CD4-positive, alpha-beta T cell treated with Interleukin-6 for 4 hours (primary cell): ENCODE data around the gene ZNF185.
"Not testable (repeated sequence)": the region's sequence is repeated elsewhere in the genome, so short reads cannot be mapped to it uniquely, and the experiment has no call there.

Source experiments
- DNase-seq: peaks from one replicate; pipeline ENCODE4 v3.0.0-alpha.2; 2020; ENCODE audit warnings: mixed read lengths

Gene ZNF185

DNA sequence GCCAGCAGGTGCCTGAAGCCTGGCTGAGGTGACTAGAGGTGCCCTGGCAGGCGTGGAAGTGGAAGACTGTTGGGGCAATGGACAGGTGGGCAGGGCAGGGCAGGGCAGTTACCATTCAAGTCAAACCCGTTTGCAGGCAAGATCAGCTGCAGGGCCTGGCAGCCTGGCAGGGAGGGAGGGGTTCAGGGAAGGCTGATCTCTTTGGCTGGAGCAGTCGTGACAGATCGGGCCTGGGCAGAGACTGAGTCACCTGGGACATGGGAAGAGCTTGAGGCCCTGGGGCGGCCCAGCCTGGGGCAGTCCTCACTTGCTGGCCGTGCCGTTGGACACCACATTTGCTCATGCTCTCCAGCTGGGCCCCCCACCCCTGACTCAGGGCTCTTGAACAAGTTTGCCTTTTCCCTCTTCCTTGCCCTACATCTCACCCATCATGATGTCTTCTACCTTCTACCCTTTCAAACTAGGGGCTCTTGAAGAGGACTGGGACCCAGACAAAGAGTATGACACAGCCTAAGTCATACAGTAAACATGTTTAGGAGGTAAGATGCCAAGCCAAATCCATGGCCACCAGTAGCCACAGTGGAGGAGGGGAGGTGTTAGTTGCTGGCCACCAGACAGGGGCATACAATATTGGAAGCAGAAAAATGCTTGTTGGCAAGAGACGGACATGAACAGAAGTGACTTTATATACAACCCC, 2.0 kb upstream of the ZNF185 start:
- no peak for DNase-seq

DNA sequence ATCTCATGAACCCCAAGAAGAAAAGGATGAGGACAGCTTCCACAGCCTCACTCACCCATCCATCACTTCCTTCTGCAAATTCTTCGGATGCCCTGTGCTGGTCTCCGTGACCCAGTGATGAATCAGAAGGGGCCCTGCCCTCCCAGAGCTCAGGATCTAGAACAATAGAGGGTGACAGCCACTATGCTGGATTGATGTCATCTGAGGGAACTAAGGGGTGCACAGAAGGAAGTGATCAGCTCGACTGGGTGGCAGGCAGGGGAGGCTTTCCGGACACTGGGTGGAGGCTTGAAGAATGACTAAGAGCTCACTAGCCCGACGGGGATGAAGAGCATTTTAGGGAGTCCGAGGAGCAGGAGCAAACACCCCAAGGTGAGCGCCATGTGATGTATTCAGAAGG, 1.4 kb upstream of the ZNF185 start:
- no peak for DNase-seq

DNA sequence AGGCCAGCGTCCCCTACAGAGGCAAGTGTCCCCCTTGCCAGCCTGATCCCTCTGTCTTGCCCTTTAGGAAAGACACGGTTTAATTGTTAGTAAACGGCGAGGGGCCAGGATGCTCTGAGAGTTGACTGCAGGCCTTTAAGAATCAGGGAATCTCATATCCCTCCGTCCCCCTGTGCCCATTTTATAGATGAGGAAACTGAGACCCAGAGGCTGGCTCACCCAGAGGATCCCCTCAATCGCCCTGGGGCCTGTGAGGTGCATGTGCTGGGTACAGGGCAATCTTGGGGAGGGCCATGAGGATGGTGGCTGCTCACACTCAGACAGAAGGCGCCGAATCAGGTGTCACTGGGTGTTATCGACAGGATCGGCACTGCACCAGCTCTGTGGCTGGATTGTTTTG, 575 bp downstream of the ZNF185 start:
- no peak for DNase-seq

DNA sequence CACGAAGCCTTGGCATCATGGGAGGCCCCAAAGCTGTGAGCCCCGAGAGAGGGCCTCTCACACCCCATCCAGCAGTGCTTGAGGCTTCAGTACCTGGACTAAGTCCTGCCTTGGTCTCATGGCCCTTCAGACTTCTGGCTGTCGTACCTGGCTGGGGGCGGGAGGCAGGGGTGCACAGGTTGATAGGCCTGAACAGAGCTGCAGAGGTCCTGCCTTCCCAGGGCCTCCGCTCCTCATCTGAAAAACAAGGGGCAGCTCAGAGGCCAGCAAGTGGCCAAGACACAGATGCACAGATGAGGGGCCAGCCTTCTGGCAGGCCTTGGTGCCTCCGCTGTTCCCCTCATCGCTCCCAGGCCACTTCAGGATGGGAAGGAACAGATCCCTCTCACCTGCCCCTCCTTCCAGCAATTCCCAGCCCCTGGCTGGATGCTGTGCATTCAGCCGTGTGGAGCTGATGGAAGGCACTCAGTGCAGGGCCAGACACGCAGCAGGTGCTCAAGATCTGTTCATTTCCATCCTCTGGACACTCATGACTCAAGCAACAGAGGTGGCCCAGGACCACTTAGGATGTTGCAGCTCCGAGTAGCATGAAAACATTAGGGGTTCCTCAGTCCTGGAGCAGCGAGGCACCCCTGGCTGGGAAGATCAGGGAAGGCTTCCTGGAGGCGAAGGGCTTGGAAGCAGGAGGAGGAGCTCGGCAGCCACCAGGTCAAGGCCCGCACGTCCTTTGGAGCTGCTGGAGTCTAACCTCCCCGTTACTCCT, 1.4 kb downstream of the ZNF185 start:
- no peak for DNase-seq

DNA sequence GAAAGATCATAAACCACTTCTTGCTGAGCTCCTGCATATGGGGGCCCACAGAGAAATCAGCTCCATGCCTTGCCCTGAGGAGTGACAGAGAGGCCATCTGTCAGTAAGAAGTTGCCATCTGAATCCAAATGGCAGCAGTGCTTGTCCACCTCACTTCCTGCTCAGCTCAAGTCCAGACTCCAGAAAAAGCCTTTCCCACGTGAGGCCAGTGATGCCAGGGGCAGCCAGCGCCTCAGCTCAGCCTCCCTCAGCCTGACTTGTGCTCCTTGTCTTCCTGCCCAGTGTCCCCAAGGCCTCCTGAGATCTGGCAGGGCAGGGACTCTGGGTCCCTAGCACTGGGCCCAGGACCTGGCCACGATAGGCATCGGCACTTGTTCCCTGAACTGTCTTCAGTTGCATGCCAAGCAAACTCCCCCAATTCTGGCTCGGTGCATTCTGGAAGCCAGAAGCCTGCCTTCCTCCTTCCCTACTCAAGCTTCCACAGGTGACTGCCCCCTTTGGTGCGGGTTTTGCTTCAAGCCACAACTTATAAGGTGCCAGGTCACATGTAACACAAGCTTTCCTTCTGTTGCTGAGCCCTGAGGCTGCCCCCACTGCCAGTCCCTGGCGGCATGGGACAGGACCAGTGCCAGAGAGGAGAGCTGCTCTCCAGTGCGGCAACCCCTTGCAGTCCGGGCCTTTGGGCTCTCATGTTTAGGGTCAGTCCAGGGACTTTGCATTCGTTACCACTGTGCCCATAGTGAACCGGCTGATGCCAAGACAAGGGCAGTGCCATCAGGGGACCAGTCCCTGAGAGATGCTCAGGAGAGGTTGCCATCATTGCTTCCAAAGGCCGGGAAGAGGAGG, 2.2 kb downstream of the ZNF185 start:
- no peak for DNase-seq

DNA sequence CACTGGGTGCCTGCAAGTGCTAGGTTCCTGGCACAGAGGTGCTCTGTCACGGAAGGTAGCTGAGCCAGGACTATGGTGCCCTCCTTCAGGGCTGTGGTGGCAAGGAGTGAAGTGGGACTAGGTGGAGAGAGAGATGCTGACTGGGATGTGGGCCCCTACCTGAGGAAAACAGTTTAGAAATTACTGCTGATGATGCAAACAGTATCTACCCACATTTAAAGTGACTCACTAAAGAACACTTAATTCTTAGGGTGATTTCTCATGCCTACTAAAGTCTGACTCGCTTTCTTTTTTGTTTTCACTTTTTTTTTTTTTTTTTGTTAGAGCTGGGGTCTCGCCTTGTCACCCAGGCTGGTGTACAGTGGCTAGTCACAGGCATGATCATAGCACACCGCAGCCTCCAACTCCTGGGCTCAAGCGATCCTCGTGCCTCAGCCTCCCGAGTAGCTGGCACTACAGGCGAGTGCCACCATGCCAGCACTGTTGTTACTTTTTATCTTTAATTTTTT, 3.1 kb downstream of the ZNF185 start:
- DNase-seq: no peak

DNA sequence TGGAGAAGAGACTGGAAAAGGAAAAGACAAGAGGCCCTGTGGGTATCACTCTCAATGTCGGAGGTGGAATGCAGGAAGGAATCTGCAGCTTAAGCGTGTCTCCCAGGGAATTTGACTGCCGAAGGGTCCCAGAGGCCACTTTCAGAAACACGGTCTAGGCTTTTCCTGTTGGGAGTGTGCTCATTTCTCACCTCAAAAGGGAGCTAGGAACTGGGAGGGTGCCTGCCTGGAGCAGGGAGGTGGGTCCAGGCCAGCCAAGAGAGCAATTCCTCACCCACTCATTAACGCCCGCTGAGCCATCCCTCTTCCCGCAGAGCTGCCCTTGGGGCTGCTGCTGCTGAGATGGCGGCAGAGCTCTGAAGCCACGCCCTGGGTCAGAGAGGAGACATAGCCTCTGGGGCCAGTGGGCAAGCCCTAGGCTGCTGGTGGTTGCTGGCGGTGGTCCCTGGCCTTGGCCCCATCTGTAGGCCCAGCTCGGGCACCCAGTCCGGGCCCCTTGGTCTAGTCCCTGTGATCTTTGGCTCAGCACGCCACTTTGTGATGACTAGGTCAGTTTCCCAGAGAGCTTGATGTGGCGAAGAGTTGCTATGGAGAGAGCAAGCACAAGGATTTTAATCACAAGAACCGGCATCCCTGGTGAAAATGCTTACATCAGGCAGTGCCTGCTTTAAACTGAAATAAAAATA, 4.1 kb downstream of the ZNF185 start:
- no peak for DNase-seq

DNA sequence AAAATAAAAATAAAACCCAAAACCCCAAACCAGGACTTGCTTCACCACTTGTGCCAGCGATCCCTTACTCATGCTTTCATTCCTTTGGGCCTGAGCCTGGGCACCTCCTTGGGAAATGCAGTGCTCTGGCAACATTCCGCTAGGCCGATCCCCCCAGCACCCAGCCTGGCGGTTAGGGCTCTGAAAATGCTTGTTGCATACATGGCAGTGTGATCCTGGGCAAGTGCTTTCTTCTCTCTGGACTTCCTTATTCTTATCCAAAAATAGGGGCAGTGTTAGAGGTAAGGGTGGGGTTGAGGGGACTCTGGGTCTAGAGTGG, 4.6 kb downstream of the ZNF185 start:
- no peak for DNase-seq

DNA sequence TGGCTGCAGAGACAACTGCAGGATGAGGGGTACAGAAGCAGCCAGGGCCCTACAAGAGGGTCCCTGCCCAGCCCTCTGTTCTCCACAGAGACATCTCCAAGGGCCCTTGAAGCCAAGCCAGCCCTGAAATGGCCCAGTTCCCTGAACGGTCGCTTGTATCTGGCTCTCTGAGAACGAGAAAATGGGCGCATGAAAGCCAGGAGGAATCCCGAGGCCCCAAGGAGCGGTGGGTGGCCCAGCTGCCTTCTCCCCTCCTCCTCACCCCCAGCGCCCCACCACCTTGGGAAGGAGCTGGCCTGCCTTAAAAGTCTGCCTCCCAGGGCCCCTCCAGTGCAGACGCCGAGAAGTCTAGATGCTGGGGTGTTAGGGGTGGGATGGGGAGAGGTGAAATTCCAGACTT, 5.7 kb downstream of the ZNF185 start:
- no peak for DNase-seq

DNA sequence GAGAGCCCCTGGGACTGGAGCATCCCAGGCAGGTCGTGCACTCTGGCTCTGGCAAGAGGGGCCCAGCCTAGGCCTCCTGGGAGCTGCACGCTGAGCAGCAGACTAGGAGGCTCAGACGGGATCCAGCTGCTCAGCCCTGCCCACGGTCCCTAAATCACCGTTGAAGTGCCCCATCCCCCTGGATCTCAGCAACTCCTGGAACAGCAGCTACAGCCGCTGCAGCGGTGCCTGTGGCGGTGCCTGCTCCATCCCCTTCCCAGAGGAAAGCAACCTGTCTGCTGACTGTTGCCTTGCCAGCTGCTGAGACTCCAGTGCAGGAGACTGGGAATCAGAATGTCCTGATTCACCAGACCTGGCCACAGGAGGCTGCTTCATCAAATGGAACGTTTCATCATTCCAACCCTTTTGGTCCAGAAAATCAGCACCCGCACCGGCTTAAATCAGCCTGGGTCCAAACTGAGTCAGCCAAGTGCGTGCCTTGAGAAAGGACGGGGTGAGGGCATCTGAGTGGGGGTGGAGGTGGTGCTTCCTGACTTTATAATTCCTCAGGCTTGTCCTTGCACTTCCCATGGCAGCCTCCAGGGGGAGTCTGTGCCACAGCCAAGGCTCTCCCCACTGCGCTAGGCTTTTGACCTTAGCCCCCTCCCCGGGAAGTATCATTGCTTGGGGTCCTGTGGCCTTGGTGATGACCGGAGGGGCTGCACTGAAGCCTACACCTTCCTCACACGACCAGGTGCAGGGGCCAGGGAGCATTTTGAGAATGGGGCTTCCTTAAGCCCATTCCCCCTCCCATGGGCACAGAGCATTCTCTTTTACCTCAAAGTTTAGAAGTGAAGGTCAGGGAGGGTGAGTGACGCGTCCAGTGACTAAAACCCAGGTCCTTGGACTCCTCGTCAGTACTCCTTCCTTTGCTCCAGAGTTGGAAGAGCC, 6.5 kb downstream of the ZNF185 start:
- DNase-seq: peak; percentile 52

DNA sequence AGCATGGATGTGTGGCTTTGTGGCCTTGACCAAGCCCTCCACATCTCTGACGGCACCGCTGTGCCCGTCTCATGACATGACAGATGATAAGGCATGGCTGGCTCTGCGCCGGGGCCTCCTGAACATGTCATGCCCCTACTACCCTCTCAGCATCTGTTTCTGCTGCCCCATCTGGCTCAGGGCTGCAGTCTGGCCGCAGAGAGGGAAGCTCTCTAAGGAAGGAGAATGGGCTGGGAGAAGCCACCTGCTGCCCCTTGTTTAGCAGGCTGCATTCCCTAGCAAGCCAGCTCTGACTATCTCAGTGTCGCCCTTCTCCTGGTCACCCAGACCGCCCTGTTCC, 7.2 kb downstream of the ZNF185 start:
- no peak for DNase-seq

DNA sequence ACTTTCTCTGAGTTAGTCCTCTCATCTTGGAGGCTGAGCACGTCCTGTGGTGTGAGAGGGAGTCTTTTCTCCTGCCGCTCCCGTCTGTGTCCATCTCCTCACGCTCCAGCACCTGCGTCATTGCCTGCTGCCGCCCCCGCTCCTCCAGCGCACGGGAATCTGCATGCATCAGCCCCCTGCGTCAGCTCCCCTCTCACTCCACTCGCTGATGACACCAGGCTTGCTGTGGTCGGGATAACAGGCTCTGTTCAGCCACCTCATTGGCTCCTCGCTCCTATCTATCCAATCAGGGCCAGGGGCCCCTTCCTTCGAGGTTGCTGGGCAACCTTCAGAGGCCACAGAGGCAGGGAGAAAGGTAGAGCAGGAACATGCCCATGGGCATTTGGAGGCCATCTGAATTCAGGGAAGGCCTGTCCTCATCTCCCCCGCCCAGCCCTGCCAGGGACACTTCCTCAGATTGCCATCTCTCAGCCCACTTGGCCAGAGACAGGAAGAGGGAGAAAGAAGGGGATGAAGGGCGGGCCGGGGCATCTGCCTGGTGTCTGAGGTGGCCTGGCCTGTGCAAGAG, 9.3 kb downstream of the ZNF185 start:
- DNase-seq: no peak

DNA sequence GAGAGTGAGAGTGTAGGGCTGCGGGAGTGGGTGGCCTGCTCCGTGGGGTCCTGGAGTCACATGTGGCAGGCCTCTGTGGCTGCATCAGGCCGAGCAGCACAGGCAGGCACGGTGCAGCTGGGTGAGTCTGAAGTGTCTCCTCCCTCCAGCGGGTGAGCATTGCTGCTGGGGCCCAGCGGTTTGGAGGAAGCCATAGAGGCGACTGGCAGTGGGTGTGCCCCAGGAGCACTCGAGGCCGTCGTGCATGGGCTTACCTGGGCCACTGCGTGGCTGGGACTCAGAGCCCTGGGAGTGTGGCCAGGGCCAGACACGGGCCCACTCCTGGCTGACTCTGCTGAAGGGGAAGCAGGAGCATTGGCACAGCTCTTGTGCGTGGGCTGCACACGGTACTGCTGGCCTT, 10.6 kb downstream of the ZNF185 start:
- DNase-seq: no peak

DNA sequence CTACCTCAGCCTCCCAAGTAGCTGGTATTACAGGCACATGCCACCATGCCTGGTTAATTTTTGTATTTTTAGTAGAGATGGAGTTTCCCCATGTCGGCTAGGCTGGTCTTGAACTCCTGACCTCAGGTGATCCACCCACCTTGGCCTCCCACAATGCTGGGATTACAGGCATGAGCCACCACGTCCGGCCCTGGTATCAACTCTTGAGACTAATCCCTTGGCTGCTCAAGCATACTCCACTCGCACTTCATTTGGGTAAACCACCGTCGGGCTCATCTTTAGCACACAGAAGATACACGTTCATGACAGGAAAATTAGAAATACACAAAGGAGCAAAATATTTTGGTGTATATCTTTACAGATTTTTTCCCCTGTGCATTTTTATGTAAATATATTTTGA, 12.2 kb downstream of the ZNF185 start:
- not testable (repeated sequence) for DNase-seq

DNA sequence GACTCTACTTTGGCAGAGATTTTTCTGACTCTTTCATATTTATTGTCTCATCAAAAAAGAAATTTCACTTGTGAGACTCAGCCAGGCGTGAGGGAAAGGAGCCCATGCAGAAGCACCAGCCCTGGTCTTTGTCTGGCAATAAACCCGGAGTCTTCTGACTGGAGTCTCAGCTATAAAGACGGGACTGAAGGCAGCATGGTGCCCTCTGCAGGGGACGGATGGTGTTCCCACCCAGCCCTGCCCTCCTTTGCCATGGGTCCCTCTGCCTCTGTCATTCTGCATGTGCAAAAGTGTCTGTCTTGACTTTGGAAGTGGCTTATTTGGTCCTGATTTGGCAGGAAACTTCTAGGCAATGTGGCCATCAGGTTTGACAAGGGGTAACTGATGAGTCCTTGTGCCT, 14.2 kb downstream of the ZNF185 start:
- no peak for DNase-seq

DNA sequence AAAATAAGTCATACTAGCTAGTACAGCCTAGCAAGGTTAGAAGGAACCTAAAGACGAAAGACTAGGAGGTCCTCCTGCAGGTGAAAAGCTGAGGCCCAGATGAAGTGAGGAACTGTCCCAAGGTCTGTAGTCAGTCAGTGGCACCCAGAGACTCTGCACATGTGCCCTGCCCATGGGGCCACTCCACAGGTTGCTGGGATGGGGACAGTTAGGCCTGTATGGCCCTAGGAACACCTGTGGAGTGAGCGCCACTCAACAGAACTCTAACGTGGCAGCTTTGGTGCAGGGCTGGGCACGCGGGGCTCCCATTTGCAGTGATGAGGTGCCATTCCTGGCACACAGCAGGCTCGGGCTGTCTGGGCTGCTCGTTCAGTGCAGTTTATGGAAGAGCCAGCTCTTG, 14.8 kb downstream of the ZNF185 start:
- DNase-seq: no peak

DNA sequence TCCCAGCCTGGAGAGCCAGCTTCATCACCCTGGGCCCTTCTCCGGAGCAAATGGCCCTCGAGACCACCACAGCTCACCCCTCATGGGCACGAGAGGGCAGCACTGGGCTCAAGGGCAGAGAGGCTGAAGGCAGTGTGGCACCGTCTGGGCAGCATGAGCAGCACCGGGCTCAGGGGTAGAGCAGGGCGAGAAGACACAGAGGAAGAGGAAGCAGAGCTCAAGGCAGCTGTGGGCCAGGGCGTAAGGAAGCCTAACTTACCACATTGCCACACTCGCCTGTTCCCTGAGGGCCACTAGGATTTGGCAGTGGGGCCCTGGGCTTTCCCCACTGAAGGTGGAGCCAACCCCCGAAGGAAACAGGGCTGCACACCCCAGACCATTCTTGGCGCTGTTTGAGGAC, 15.5 kb downstream of the ZNF185 start:
- no peak for DNase-seq

DNA sequence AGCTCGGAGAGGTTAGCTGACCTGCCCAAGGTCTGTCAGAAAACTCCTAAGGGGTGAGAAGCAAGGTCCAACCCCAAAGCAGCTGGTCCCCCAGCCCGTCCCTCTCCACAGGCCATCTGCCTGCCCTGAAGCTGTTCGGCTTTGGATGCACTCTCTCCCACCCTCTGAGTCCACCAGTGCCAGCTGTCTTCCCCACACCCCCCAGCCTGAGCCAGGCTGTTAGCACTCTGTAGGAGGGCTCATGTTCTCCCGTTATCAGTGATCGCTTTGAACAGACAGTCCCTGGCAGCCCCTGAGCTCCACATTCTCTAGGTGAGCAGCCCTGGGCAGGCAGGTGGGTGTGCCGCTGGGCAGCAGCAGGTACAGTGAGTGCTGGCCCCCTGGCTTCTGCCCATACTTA, 16.0 kb downstream of the ZNF185 start:
- DNase-seq: no peak

DNA sequence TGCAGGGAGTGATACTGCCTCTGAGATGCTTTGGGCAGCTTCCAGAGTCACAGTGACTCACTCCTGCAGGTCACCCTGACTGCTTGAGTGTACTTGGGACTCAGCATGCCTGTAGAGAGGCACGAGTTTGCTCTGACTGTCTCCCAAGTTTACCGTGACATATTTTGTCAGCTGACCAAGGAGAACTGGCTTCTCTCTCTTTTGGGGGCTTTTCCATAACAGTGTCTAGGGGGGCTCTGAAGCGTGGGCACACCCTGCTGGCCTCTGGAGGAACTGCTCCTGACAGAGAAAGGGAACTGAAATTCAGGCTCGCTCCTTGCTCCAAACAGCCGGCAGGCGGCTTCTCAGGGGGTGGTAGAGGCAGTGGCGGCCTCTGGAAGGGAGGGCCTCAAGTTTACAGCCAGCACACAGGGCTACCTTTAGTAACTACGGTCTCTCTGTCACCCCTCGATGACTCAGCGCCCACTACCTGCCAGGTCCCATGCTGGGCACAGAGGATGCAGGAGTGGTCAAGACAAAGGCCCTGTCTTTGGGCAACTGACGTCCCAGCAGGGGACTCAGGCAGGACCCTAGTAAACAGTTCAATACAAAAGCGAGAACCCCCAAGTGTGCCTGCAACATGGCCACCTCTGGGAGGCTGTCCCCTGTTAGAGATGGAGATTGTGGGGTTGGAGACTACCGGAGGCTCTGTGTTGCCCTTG, 17.8 kb downstream of the ZNF185 start:
- no peak for DNase-seq

DNA sequence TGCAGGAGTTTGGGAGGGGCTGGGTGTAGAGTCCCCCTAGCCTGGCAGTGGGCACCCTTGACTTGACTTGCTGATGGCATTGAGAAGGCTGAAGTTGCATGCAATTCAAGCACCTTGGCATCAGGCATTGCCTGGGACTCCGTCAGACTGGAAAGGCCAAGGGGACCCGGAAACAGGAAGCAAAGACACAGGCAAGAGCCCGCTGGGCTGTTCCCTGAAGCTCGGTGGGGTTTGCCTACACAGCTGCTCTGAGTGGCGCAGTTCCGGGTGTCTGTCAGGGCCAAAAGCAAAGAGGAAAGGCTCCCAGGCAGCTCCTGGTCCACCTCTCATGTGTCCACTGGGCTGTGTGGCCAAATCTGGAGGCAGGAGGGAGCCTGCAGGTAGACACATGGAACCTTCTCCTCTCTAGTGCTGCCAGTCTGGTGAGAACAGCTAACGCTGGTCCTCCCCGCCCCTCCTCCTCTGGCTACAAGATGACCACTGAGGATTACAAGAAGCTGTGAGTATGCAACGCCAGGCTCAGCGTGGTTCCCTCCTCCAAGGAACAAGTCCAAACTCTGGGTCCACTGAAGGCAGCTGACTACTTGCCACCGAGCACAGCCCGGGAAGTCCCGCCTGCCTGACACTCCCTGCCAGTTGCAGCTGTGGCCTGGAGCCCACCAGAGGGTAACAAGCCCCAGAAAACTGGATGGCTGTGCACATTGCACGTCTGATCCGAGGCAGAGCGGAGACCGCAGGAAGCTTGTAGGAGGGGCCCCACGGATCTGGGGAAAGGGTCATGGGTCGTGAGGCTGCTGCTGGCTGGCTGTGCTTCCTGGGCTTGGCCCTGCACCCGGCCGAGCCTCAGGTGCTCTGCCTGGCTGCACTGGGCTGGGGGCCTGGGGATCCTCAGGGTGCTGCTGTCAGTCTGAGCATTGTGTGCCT, 20.1 kb downstream of the ZNF185 start:
- no peak for DNase-seq
